Measurements from ENCODE around the gene TUBG2. TPM values are rescaled to one million over a fixed set of nuclear protein-coding genes. Genes with fewer than 3 reads are reported as not detected.
"Not testable (repeated sequence)": the region's sequence is repeated elsewhere in the genome, so short reads cannot be mapped to it uniquely, and the experiment has no call there.

TUBG2 gene
- total RNA-seq = 1 to 10 TPM; 5.6 to 7.1 (median 5.9) TPM

- Mint-ChIP-seq H3K4me1 (ENCODE audit: low read depth) (peaks cover 28% of the 10 kb centered on the region), H3K9me3 (no peaks in the 10 kb centered on the region), H3K4me3 (peak within 1 kb of the TSS; percentile 88), H3K36me3 (ENCODE audit: insufficient read depth) (no peaks in the 10 kb centered on the region), H3K27me3 (ENCODE audit: low read depth) (peaks cover 10% of the 10 kb centered on the region)
- DNase-seq (peak; percentile 76), ATAC-seq (peak; percentile 84 to 85)
Measured at GRCh38 chr17:42659079-42659931, at the start of gene TUBG2. TUBG2 (plus strand) TSS chr17:42659284; CDS start chr17:42659504, 220 bp downstream.

GRCh38 chr17:42609814-42610801 is 49.0 kb upstream of the TUBG2 start:
- peaks cover 31% of the 10 kb centered on the region for H3K4me1 Mint-ChIP-seq (ENCODE audit: low read depth)
- ATAC-seq (peak in 1 of 2 donors; percentile 1), DNase-seq (peak; percentile 5)
- H3K27me3 Mint-ChIP-seq (ENCODE audit: low read depth); H3K9me3 Mint-ChIP-seq: not testable (repeated sequence)
- H3K36me3 Mint-ChIP-seq (ENCODE audit: insufficient read depth) = peaks cover 25% of the 10 kb centered on the region
- peak overlapping the region; percentile 100 for H3K4me3 Mint-ChIP-seq

- DNase-seq = no peak
- Mint-ChIP-seq H3K4me3 (no peak overlapping the region), H3K4me1 (ENCODE audit: low read depth) (peaks cover 12% of the 10 kb centered on the region), H3K9me3 (no peaks in the 10 kb centered on the region), H3K36me3 (ENCODE audit: insufficient read depth) (peaks cover 27% of the 10 kb centered on the region), H3K27me3 (ENCODE audit: low read depth) (no peaks in the 10 kb centered on the region)
- ATAC-seq = no peak
Measured at GRCh38 chr17:42612013-42612412, 47.1 kb upstream of the TUBG2 start.

GRCh38 chr17:42613699-42614295 is 45.3 kb upstream of the TUBG2 start:
- Mint-ChIP-seq H3K4me3 (no peak overlapping the region), H3K4me1 (ENCODE audit: low read depth) (peaks cover 4% of the 10 kb centered on the region), H3K36me3 (ENCODE audit: insufficient read depth) (peaks cover 27% of the 10 kb centered on the region), H3K9me3 (no peaks in the 10 kb centered on the region), H3K27me3 (ENCODE audit: low read depth) (no peaks in the 10 kb centered on the region)
- ATAC-seq (no peak), DNase-seq (no peak)

GRCh38 chr17:42617956-42618431 is 41.1 kb upstream of the TUBG2 start:
- peaks cover 6% of the 10 kb centered on the region for H3K4me1 Mint-ChIP-seq (ENCODE audit: low read depth)
- H3K9me3 Mint-ChIP-seq = no peaks in the 10 kb centered on the region
- ATAC-seq (peak in 1 of 2 donors; percentile 37), DNase-seq (no peak)
- no peak overlapping the region for H3K4me3 Mint-ChIP-seq
- no peaks in the 10 kb centered on the region for H3K27me3 Mint-ChIP-seq (ENCODE audit: low read depth)
- H3K36me3 Mint-ChIP-seq (ENCODE audit: insufficient read depth) = peaks cover 22% of the 10 kb centered on the region

GRCh38 chr17:42618442-42619150 is 40.5 kb upstream of the TUBG2 start:
- ATAC-seq = no peak
- no peak for DNase-seq
- Mint-ChIP-seq H3K4me3 (no peak overlapping the region), H3K4me1 (ENCODE audit: low read depth) (peaks cover 6% of the 10 kb centered on the region), H3K9me3 (no peaks in the 10 kb centered on the region), H3K27me3 (ENCODE audit: low read depth) (no peaks in the 10 kb centered on the region), H3K36me3 (ENCODE audit: insufficient read depth) (peaks cover 20% of the 10 kb centered on the region)

- H3K4me3 Mint-ChIP-seq; H3K9me3 Mint-ChIP-seq; H3K36me3 Mint-ChIP-seq (ENCODE audit: insufficient read depth); DNase-seq; H3K27me3 Mint-ChIP-seq (ENCODE audit: low read depth); H3K4me1 Mint-ChIP-seq (ENCODE audit: low read depth); ATAC-seq: not testable (repeated sequence)
Measured at GRCh38 chr17:42621987-42622386, 37.1 kb upstream of the TUBG2 start.

- Mint-ChIP-seq H3K36me3 (ENCODE audit: insufficient read depth) (no peaks in the 10 kb centered on the region), H3K4me3 (no peak overlapping the region), H3K27me3 (ENCODE audit: low read depth) (no peaks in the 10 kb centered on the region), H3K9me3 (no peaks in the 10 kb centered on the region), H3K4me1 (ENCODE audit: low read depth) (peaks cover 6% of the 10 kb centered on the region)
- ATAC-seq (no peak), DNase-seq (no peak)
Measured at GRCh38 chr17:42623271-42623670, 35.8 kb upstream of the TUBG2 start.

- Mint-ChIP-seq H3K27me3 (ENCODE audit: low read depth) (no peaks in the 10 kb centered on the region), H3K36me3 (ENCODE audit: insufficient read depth) (no peaks in the 10 kb centered on the region), H3K4me1 (ENCODE audit: low read depth) (peaks cover 2% of the 10 kb centered on the region), H3K4me3 (no peak overlapping the region), H3K9me3 (no peaks in the 10 kb centered on the region)
- DNase-seq (no peak), ATAC-seq (no peak)
Measured at GRCh38 chr17:42623732-42624596, 35.1 kb upstream of the TUBG2 start.

- not testable (repeated sequence) for H3K9me3 Mint-ChIP-seq; ATAC-seq; H3K4me1 Mint-ChIP-seq (ENCODE audit: low read depth); H3K27me3 Mint-ChIP-seq (ENCODE audit: low read depth); H3K36me3 Mint-ChIP-seq (ENCODE audit: insufficient read depth); DNase-seq; H3K4me3 Mint-ChIP-seq
Measured at GRCh38 chr17:42627032-42627764, 31.9 kb upstream of the TUBG2 start.

GRCh38 chr17:42629411-42630009 is 29.6 kb upstream of the TUBG2 start:
- Mint-ChIP-seq H3K9me3 (no peaks in the 10 kb centered on the region), H3K4me1 (ENCODE audit: low read depth) (no peaks in the 10 kb centered on the region), H3K4me3 (no peak overlapping the region), H3K27me3 (ENCODE audit: low read depth) (no peaks in the 10 kb centered on the region), H3K36me3 (ENCODE audit: insufficient read depth) (no peaks in the 10 kb centered on the region)
- DNase-seq = no peak
- ATAC-seq = no peak

GRCh38 chr17:42632949-42633444 is 26.1 kb upstream of the TUBG2 start:
- ATAC-seq (no peak), DNase-seq (no peak)
- H3K9me3 Mint-ChIP-seq = no peaks in the 10 kb centered on the region
- no peaks in the 10 kb centered on the region for H3K27me3 Mint-ChIP-seq (ENCODE audit: low read depth)
- no peaks in the 10 kb centered on the region for H3K36me3 Mint-ChIP-seq (ENCODE audit: insufficient read depth)
- no peaks in the 10 kb centered on the region for H3K4me1 Mint-ChIP-seq (ENCODE audit: low read depth)
- H3K4me3 Mint-ChIP-seq = no peak overlapping the region

Data from activated T-cell treated with anti-CD3 and anti-CD28 coated beads, Interleukin-2, amount 50 U/mL, for 4 hours (primary cell).